HFFc6 (cell line): ENCODE measurements around the gene ZSCAN18. TPM values are rescaled to one million over a fixed set of nuclear protein-coding genes. Genes with fewer than 3 reads are reported as not detected.

Experiments used
- DNase-seq: peaks from one replicate; pipeline ENCODE4 v3.0.0-alpha.2; 2018
- H3K27ac Mint-ChIP-seq: 2 replicates; pipeline ENCODE4 v1.8.0; 2020; ENCODE audit warnings: mild to moderate bottlenecking, mixed read lengths
- H3K27me3 Mint-ChIP-seq: 2 replicates; pipeline ENCODE4 v1.8.0; 2021; ENCODE audit warnings: mild to moderate bottlenecking, moderate library complexity, mixed read lengths; ENCODE audit not compliant: insufficient read depth
- H3K36me3 Mint-ChIP-seq: 2 replicates; pipeline ENCODE4 v1.8.0; 2021; ENCODE audit warnings: low read depth, mixed read lengths
- H3K4me1 Mint-ChIP-seq: 2 replicates; pipeline ENCODE4 v1.8.0; 2020; ENCODE audit warnings: low read depth, mixed read lengths
- H3K4me3 Mint-ChIP-seq: 2 replicates; pipeline ENCODE4 v1.8.0; 2020; ENCODE audit warnings: mild to moderate bottlenecking, moderate library complexity, mixed read lengths
- H3K9me3 Mint-ChIP-seq: 2 replicates; pipeline ENCODE4 v1.8.0; 2020; ENCODE audit warnings: mild to moderate bottlenecking, mixed read lengths
- total RNA-seq, 6 experiments: library from RNA; stranded (reverse); fragmentation: NEBNext Ultra II Directional; extraction: Animal tissue kit (Norgen Biotek cat#: 25700); gene quantifications; 2 replicates in 1 of 6; 3 replicates in 5 of 6; pipeline ENCODE4 v1.2.3, GENCODE V29; 2021
- TF ChIP-seq, protein P1 (sequence below): fragments of 200-600 bp; sonication (generic); IDR thresholded peaks from 2 replicates; pipeline ENCODE4 v1.5.0; 2021; ENCODE audit warnings: antibody characterized with exemption, mild to moderate bottlenecking

ZSCAN18 gene
- total RNA-seq, 6 experiments from 2014 or later, result 0.80 to 2.8 (median 2.1) TPM

GRCh38 chr19:58063712-58064111 lies 34.3 kb downstream of the ZSCAN18 start:
- H3K27me3 Mint-ChIP-seq, result no peaks in the 10 kb centered on the region; the same call in none of the 2 replicates
- DNase-seq, result no peak
- no peaks in the 10 kb centered on the region for H3K4me1 Mint-ChIP-seq
- peaks cover 81% of the 10 kb centered on the region for H3K9me3 Mint-ChIP-seq
- TF ChIP-seq, protein P1, sequence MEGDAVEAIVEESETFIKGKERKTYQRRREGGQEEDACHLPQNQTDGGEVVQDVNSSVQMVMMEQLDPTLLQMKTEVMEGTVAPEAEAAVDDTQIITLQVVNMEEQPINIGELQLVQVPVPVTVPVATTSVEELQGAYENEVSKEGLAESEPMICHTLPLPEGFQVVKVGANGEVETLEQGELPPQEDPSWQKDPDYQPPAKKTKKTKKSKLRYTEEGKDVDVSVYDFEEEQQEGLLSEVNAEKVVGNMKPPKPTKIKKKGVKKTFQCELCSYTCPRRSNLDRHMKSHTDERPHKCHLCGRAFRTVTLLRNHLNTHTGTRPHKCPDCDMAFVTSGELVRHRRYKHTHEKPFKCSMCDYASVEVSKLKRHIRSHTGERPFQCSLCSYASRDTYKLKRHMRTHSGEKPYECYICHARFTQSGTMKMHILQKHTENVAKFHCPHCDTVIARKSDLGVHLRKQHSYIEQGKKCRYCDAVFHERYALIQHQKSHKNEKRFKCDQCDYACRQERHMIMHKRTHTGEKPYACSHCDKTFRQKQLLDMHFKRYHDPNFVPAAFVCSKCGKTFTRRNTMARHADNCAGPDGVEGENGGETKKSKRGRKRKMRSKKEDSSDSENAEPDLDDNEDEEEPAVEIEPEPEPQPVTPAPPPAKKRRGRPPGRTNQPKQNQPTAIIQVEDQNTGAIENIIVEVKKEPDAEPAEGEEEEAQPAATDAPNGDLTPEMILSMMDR, result no peak
- H3K27ac Mint-ChIP-seq, result no peak overlapping the region
- H3K4me3 Mint-ChIP-seq, result no peak overlapping the region
- peaks cover 19% of the 10 kb centered on the region for H3K36me3 Mint-ChIP-seq

GRCh38 chr19:58060231-58060630 lies 37.8 kb downstream of the ZSCAN18 start:
- H3K9me3 Mint-ChIP-seq, result peaks cover 74% of the 10 kb centered on the region
- H3K27ac Mint-ChIP-seq, result no peak overlapping the region
- peaks cover 16% of the 10 kb centered on the region for H3K36me3 Mint-ChIP-seq
- no peaks in the 10 kb centered on the region; the same call in none of the 2 replicates for H3K27me3 Mint-ChIP-seq
- no peak overlapping the region for H3K4me3 Mint-ChIP-seq
- TF ChIP-seq, protein P1, result no peak
- no peak for DNase-seq
- no peaks in the 10 kb centered on the region for H3K4me1 Mint-ChIP-seq

- no peak for DNase-seq
- Mint-ChIP-seq H3K27ac (no peak overlapping the region), H3K4me3 (no peak overlapping the region), H3K4me1 (no peaks in the 10 kb centered on the region), H3K9me3 (peaks cover 74% of the 10 kb centered on the region), H3K36me3 (peaks cover 19% of the 10 kb centered on the region), H3K27me3 (no peaks in the 10 kb centered on the region; the same call in none of the 2 replicates)
- TF ChIP-seq, protein P1, result no peak
Measured at GRCh38 chr19:58059671-58060078, 38.4 kb downstream of the ZSCAN18 start.

GRCh38 chr19:58059003-58059670 lies 38.9 kb downstream of the ZSCAN18 start, which contains the start of gene ZNF135:
TSS of gene ZNF135 (plus strand) at chr19:58059282. CDS start at chr19:58060003, 721 bp downstream.
- Mint-ChIP-seq H3K4me1 (no peaks in the 10 kb centered on the region), H3K27me3 (no peaks in the 10 kb centered on the region; the same call in none of the 2 replicates)

GRCh38 chr19:58058467-58058866 lies 39.6 kb downstream of the ZSCAN18 start:
- Mint-ChIP-seq H3K27me3 (no peaks in the 10 kb centered on the region; the same call in 1 of the 2 replicates), H3K27ac (no peak overlapping the region), H3K4me3 (no peak overlapping the region), H3K4me1 (no peaks in the 10 kb centered on the region), H3K9me3 (peaks cover 68% of the 10 kb centered on the region), H3K36me3 (peaks cover 24% of the 10 kb centered on the region)
- no peak for DNase-seq
- TF ChIP-seq, protein P1, result no peak

More at GRCh38 chr19:58059003-58059670, 38.9 kb downstream of the ZSCAN18 start, which contains the start of gene ZNF135:
- TF ChIP-seq, protein P1, result no peak
- DNase-seq, result no peak
- Mint-ChIP-seq H3K27ac (no peak within 1 kb of the TSS), H3K36me3 (peaks cover 24% of the 10 kb centered on the region), H3K9me3 (peaks cover 74% of the 10 kb centered on the region), H3K4me3 (no peak within 1 kb of the TSS)
